Measurements from ENCODE around the gene PARVB.

DNA sequence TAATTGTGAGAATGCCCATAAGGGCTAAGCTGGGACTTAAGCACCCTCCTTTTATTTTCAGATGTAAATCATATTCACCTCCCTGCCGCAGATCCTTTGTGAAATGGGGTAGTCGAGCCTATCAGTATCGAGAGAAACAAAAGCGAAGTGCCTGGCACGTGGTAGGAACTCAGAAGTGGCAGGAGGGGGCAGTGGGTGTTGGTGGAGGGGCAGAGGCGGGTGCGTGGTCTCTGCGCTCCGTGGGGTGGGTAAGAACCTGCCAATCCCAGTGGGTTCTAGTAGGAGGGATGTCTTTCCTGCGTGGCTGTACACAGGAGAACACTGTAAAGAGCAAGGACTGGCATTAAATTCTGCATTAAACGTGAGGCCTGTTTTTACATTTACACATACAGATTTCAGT lies 21.8 kb upstream of the PARVB start:
- TF ChIP-seq, protein P1, sequence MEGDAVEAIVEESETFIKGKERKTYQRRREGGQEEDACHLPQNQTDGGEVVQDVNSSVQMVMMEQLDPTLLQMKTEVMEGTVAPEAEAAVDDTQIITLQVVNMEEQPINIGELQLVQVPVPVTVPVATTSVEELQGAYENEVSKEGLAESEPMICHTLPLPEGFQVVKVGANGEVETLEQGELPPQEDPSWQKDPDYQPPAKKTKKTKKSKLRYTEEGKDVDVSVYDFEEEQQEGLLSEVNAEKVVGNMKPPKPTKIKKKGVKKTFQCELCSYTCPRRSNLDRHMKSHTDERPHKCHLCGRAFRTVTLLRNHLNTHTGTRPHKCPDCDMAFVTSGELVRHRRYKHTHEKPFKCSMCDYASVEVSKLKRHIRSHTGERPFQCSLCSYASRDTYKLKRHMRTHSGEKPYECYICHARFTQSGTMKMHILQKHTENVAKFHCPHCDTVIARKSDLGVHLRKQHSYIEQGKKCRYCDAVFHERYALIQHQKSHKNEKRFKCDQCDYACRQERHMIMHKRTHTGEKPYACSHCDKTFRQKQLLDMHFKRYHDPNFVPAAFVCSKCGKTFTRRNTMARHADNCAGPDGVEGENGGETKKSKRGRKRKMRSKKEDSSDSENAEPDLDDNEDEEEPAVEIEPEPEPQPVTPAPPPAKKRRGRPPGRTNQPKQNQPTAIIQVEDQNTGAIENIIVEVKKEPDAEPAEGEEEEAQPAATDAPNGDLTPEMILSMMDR (conservative IDR thresholded peaks at IDR 0.05 in 1 of 2, IDR thresholded peaks at IDR 0.05 in 1 of 2; ENCODE audit: low read depth in 1 of 2, low read length in 2 of 2) = no peak
- no peak for TF ChIP-seq EZH2 (IDR thresholded peaks at IDR 0.05; ENCODE audit: low read length, missing control alignments)
